ENCODE data around the gene NAB2. TPM values are rescaled to one million over a fixed set of nuclear protein-coding genes. Genes with fewer than 3 reads are reported as not detected.
"Not testable (repeated sequence)": the region's sequence is repeated elsewhere in the genome, so short reads cannot be mapped to it uniquely, and the experiment has no call there.

The NAB2 gene
- total and polyA plus RNA-seq, 2 donors: 32.7 to 33.7 TPM

DNA sequence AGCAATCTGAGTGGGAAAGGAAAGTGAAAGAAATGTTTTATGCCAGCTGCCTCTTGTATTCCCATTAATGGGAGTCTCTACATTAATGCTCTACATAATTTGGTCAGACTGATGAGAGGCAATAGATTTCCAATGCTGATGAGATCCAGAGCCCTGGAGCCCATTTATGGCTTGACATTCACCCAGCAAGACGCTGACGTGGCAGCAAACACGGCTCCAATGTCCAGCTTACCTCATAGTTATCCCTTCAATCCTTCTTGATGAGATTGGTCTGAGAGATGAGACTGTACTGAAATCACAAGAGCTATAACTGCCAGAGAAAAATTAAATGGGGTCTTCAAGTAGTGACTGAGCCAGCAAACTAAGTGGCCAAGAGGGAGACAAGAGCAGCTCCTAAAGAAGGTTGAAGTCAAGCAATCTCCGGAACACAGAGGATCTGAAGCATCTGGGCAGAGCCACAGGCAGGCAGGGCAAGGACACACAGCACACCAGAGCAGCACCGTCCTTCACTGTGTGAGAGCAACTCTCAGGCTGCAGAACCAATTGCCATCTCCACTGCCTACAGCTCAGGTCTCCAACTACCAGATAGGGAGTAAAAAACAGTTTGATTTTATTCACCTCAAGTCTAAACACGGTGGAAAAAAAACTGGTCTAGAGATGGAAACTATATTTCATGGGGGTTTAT is 31.7 kb upstream of the NAB2 start:
- Histone ChIP-seq H3K4me1 (ENCODE audit: control insufficient read depth in 2 of 2, insufficient read depth in 2 of 2, low read length in 2 of 2) (no peaks in the 10 kb centered on the region), H3K4me3 (ENCODE audit: low read length in 2 of 2) (no peak overlapping the region), H3K9me3 (ENCODE audit: control insufficient read depth in 2 of 2, insufficient read depth in 1 of 2, low read length in 1 of 2) (no peaks in the 10 kb centered on the region), H3K36me3 (ENCODE audit: control insufficient read depth in 2 of 2, insufficient read depth in 2 of 2, low read length in 1 of 2) (peaks cover 29 to 60% of the 10 kb centered on the region in 2 donors), H3K27me3 (ENCODE audit: control insufficient read depth in 2 of 2, insufficient read depth in 1 of 2, low read length in 1 of 2) (no peaks in the 10 kb centered on the region), H3K27ac (ENCODE audit: low read depth in 1 of 2, low read length in 1 of 2) (no peak overlapping the region)
- WGBS: 98% methylated on average over 6 of the region's 6 CpGs
- no peak for DNase-seq (ENCODE audit: low read depth in 6 of 9, low spot score in 9 of 9)

DNA sequence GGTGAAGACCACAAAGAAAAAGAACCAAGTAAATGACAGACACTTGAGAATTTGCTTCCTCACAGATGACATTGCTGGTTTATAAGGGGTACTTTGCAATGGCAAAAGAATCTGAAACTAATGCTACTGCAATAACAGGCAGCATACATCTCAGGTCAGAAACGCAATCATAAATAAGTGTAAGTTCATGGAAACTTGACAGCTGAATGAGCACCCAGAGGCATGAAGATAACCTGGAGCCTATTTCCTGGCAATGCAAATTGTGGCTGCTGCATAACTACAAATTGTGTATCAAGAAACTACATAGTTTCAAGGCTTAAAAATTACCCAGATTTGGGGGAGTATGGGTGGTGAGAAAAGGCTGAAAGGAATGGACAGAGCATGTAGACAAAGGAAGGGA is 30.5 kb upstream of the NAB2 start:
- DNase-seq (ENCODE audit: low read depth in 6 of 9, low spot score in 9 of 9): no peak
- no peaks in the 10 kb centered on the region for H3K4me1 ChIP-seq (ENCODE audit: control insufficient read depth in 2 of 2, insufficient read depth in 2 of 2, low read length in 2 of 2)
- H3K27me3 ChIP-seq (ENCODE audit: control insufficient read depth in 2 of 2, insufficient read depth in 1 of 2, low read length in 1 of 2): no peaks in the 10 kb centered on the region
- no peak overlapping the region for H3K4me3 ChIP-seq (ENCODE audit: low read length in 2 of 2)
- H3K36me3 ChIP-seq (ENCODE audit: control insufficient read depth in 2 of 2, insufficient read depth in 2 of 2, low read length in 1 of 2): peaks cover 29 to 69% of the 10 kb centered on the region in 2 donors
- 98% methylated on average over 1 of the region's 1 CpG for WGBS
- no peaks in the 10 kb centered on the region for H3K9me3 ChIP-seq (ENCODE audit: control insufficient read depth in 2 of 2, insufficient read depth in 1 of 2, low read length in 1 of 2)
- no peak overlapping the region for H3K27ac ChIP-seq (ENCODE audit: low read depth in 1 of 2, low read length in 1 of 2)

GRCh38 chr12:57063991-57064685 is 24.8 kb upstream of the NAB2 start:
- 75% methylated on average over 5 of the region's 5 CpGs for WGBS
- peak in 2 of 9 donors; percentile 23 to 58 for DNase-seq (ENCODE audit: low read depth in 6 of 9, low spot score in 9 of 9)
- Histone ChIP-seq H3K36me3 (ENCODE audit: control insufficient read depth in 2 of 2, insufficient read depth in 2 of 2, low read length in 1 of 2) (peaks cover 23 to 66% of the 10 kb centered on the region in 2 donors), H3K4me1 (ENCODE audit: control insufficient read depth in 2 of 2, insufficient read depth in 2 of 2, low read length in 2 of 2) (no peaks in the 10 kb centered on the region), H3K4me3 (ENCODE audit: low read length in 2 of 2) (no peak overlapping the region), H3K27ac (ENCODE audit: low read depth in 1 of 2, low read length in 1 of 2) (peak overlapping the region in 1 of 2 donors; percentile 22), H3K27me3 (ENCODE audit: control insufficient read depth in 2 of 2, insufficient read depth in 1 of 2, low read length in 1 of 2) (no peaks in the 10 kb centered on the region), H3K9me3 (ENCODE audit: control insufficient read depth in 2 of 2, insufficient read depth in 1 of 2, low read length in 1 of 2) (no peaks in the 10 kb centered on the region)

GRCh38 chr12:57066245-57066644 is 22.7 kb upstream of the NAB2 start:
- no peaks in the 10 kb centered on the region for H3K27me3 ChIP-seq (ENCODE audit: control insufficient read depth in 2 of 2, insufficient read depth in 1 of 2, low read length in 1 of 2)
- H3K9me3 ChIP-seq (ENCODE audit: control insufficient read depth in 2 of 2, insufficient read depth in 1 of 2, low read length in 1 of 2): no peaks in the 10 kb centered on the region
- H3K4me3 ChIP-seq (ENCODE audit: low read length in 2 of 2): no peak overlapping the region
- DNase-seq (ENCODE audit: low read depth in 6 of 9, low spot score in 9 of 9): no peak
- H3K4me1 ChIP-seq (ENCODE audit: control insufficient read depth in 2 of 2, insufficient read depth in 2 of 2, low read length in 2 of 2): peaks cover 0 to 4% of the 10 kb centered on the region in 2 donors
- WGBS: 97% methylated on average over 2 of the region's 2 CpGs
- peaks cover 19 to 68% of the 10 kb centered on the region in 2 donors for H3K36me3 ChIP-seq (ENCODE audit: control insufficient read depth in 2 of 2, insufficient read depth in 2 of 2, low read length in 1 of 2)
- H3K27ac ChIP-seq (ENCODE audit: low read depth in 1 of 2, low read length in 1 of 2): no peak overlapping the region

DNA sequence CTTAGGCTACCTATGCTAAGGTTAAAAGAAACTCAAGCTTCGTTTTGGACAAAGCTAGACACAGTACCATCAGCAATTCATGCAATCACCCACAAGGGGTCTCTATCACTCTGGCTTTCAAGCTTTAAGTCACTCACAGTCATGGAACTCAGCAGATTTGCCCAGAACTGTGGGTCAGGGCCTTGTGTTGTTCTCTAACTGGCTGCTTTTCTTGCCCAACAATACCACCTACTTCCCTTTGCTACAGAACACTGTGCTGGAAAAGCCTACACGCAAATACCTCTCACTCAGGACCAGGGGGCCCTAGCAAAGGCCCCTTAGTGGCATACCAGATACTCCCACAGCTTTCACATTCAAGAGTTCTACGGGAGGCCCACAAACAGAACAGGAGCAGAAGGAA is 19.4 kb upstream of the NAB2 start:
- Histone ChIP-seq H3K27me3 (ENCODE audit: control insufficient read depth in 2 of 2, insufficient read depth in 1 of 2, low read length in 1 of 2) (no peaks in the 10 kb centered on the region), H3K36me3 (ENCODE audit: control insufficient read depth in 2 of 2, insufficient read depth in 2 of 2, low read length in 1 of 2) (peaks cover 27 to 64% of the 10 kb centered on the region in 2 donors), H3K27ac (ENCODE audit: low read depth in 1 of 2, low read length in 1 of 2) (peak overlapping the region; percentile 61 to 62), H3K4me3 (ENCODE audit: low read length in 2 of 2) (no peak overlapping the region), H3K9me3 (ENCODE audit: control insufficient read depth in 2 of 2, insufficient read depth in 1 of 2, low read length in 1 of 2) (no peaks in the 10 kb centered on the region), H3K4me1 (ENCODE audit: control insufficient read depth in 2 of 2, insufficient read depth in 2 of 2, low read length in 2 of 2) (peaks cover 0 to 4% of the 10 kb centered on the region in 2 donors)
- WGBS: 40% methylated on average over 3 of the region's 3 CpGs
- DNase-seq (ENCODE audit: low read depth in 6 of 9, low spot score in 9 of 9): peak in 6 of 9 donors; percentile 66 to 91 (median 76)

GRCh38 chr12:57072661-57073060 is 16.3 kb upstream of the NAB2 start:
- H3K9me3 ChIP-seq (ENCODE audit: control insufficient read depth in 2 of 2, insufficient read depth in 1 of 2, low read length in 1 of 2): no peaks in the 10 kb centered on the region
- H3K27me3 ChIP-seq (ENCODE audit: control insufficient read depth in 2 of 2, insufficient read depth in 1 of 2, low read length in 1 of 2): no peaks in the 10 kb centered on the region
- peaks cover 28 to 52% of the 10 kb centered on the region in 2 donors for H3K36me3 ChIP-seq (ENCODE audit: control insufficient read depth in 2 of 2, insufficient read depth in 2 of 2, low read length in 1 of 2)
- peaks cover 0 to 13% of the 10 kb centered on the region in 2 donors for H3K4me1 ChIP-seq (ENCODE audit: control insufficient read depth in 2 of 2, insufficient read depth in 2 of 2, low read length in 2 of 2)
- no peak overlapping the region for H3K4me3 ChIP-seq (ENCODE audit: low read length in 2 of 2)
- no peak for DNase-seq (ENCODE audit: low read depth in 6 of 9, low spot score in 9 of 9)
- H3K27ac ChIP-seq (ENCODE audit: low read depth in 1 of 2, low read length in 1 of 2): no peak overlapping the region
- 98% methylated on average over 2 of the region's 2 CpGs for WGBS

DNA sequence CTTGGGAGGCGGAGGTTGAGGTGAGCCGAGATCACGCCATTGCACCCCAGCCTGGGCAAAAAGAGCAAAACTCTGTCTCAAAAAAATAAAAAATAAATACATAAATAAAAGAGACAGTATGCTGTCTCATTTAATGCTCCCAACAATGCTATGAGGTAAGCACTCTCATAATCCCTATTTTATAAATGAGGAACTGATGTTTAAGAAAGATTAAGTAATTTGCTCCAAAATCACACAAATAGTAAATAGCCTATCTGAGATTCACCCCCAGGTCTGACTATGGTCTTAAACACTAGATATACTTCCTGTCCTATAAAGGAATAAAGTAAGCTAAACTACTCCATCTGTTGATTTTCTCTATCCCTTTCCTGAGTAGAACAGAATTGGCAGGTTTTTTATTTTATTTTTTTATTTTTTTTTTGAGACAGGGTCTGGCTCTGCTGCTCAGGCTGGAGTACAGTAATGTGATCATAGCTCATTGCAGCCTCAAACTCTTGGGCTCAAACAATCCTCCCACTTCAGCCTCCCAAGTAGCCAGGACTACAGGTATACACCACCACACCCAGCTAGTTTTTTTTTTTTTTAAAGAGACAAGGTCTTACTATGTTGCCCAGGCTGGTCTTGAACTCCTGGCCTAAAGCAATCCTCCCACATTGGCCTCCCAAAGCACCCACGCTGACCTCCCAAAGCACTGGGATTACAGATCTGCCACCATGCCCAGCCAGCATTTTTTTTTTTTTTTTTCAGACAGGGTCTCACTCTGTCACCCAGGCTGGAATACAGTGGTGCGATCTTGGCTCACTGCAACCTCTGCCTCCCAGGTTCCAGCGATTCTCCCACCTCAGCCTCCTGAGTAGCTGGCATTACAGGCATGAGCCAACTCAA is 15.1 kb upstream of the NAB2 start:
- DNase-seq (ENCODE audit: low read depth in 6 of 9, low spot score in 9 of 9); H3K27ac ChIP-seq (ENCODE audit: low read depth in 1 of 2, low read length in 1 of 2); H3K27me3 ChIP-seq (ENCODE audit: control insufficient read depth in 2 of 2, insufficient read depth in 1 of 2, low read length in 1 of 2); H3K9me3 ChIP-seq (ENCODE audit: control insufficient read depth in 2 of 2, insufficient read depth in 1 of 2, low read length in 1 of 2); H3K4me3 ChIP-seq (ENCODE audit: low read length in 2 of 2): not testable (repeated sequence)
- Histone ChIP-seq H3K4me1 (ENCODE audit: control insufficient read depth in 2 of 2, insufficient read depth in 2 of 2, low read length in 2 of 2) (peaks cover 0 to 15% of the 10 kb centered on the region in 2 donors), H3K36me3 (ENCODE audit: control insufficient read depth in 2 of 2, insufficient read depth in 2 of 2, low read length in 1 of 2) (peaks cover 21 to 42% of the 10 kb centered on the region in 2 donors)
- WGBS: 98% methylated on average over 6 of the region's 6 CpGs

GRCh38 chr12:57078519-57079404 is 10.2 kb upstream of the NAB2 start, which contains the start of gene NEMP1:
Gene NEMP1 (minus strand): TSS chr12:57078791. CDS start chr12:57078745, 46 bp downstream.
- peaks cover 7 to 18% of the 10 kb centered on the region in 2 donors for H3K4me1 ChIP-seq (ENCODE audit: control insufficient read depth in 2 of 2, insufficient read depth in 2 of 2, low read length in 2 of 2)
- peak; percentile 99 to 100 (median 99) for DNase-seq (ENCODE audit: low read depth in 6 of 9, low spot score in 9 of 9)
- WGBS: under 1% methylated on average over 39 of the region's 39 CpGs

More at GRCh38 chr12:57078519-57079404, 10.2 kb upstream of the NAB2 start, which contains the start of gene NEMP1:
- H3K27ac ChIP-seq (ENCODE audit: low read depth in 1 of 2, low read length in 1 of 2): peak within 1 kb of the TSS; percentile 87 to 95
- H3K4me3 ChIP-seq (ENCODE audit: low read length in 2 of 2): peak within 1 kb of the TSS; percentile 63 to 80
- H3K9me3 ChIP-seq (ENCODE audit: control insufficient read depth in 2 of 2, insufficient read depth in 1 of 2, low read length in 1 of 2): no peaks in the 10 kb centered on the region
- H3K36me3 ChIP-seq (ENCODE audit: control insufficient read depth in 2 of 2, insufficient read depth in 2 of 2, low read length in 1 of 2): peaks cover 6 to 8% of the 10 kb centered on the region in 2 donors
- H3K27me3 ChIP-seq (ENCODE audit: control insufficient read depth in 2 of 2, insufficient read depth in 1 of 2, low read length in 1 of 2): no peaks in the 10 kb centered on the region
